ENCODE data around the gene FSIP1. TPM values are rescaled to one million over a fixed set of nuclear protein-coding genes. Genes with fewer than 3 reads are reported as not detected.

FSIP1 gene
- total RNA-seq, 1 donor from 2014 or later, result 14.7 TPM

Other genes starting within 250 kb of the FSIP1 start
- gene THBS1, start 201.8 kb downstream of the FSIP1 start, total RNA-seq, result 171 TPM
- gene GPR176, start 137.4 kb upstream of the FSIP1 start, total RNA-seq, result 44.3 TPM
- gene EIF2AK4, start 151.3 kb upstream of the FSIP1 start, total RNA-seq, result 28.7 TPM